Embryonic facial prominence (tissue), 1 donor: ENCODE results near the gene RAPH1.
"Not testable (repeated sequence)": the region's sequence is repeated elsewhere in the genome, so short reads cannot be mapped to it uniquely, and the experiment has no call there.

Source experiments
- DNase-seq: peaks from one replicate; pipeline ENCODE4 v3.0.0-alpha.2; 2016; ENCODE audit errors: extremely low spot score

RAPH1 gene

GRCh38 chr2:203548887-203549286, 13.8 kb upstream of the RAPH1 start:
- no peak for DNase-seq

DNA sequence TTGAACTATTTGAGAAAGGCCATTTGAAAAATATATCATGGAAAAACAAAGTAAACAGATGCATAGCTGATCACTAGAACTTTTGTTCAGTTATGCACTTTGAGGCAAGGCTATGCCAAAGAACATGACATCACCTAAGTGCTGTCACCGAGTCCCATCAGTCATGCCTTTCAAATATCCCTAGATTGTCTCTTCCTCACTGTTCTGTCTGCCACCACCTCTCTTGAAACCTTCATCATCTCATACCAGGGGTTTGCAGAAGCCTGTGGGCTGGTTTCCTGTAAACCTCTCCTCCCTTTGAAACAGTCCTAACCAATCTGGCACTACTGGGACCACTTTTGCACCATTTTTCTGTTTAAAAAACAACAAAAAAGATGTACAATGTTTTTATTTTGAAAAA, 12.3 kb upstream of the RAPH1 start:
- DNase-seq = no peak

GRCh38 chr2:203544402-203544801, 9.3 kb upstream of the RAPH1 start:
- DNase-seq = no peak

DNA sequence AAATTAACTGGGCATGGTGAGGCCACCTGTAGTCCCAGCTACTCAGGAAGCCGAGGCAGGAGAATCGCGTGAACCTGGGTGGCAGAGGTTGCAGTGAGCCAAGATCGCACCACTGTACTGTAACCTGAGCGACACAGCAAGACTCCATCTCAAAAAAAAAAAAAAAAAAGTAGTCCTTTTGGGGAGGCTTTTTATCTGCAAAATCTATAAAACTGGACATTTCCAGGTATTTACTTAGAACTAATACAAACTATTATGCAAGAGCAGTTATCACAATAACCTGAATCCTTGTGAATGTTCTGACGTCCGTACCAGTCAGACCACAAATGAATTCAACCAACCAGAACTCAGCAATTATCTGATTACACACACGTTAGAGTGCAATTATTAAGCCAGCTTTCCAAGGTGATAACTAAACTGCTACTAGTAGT, 8.8 kb upstream of the RAPH1 start:
- no peak for DNase-seq

GRCh38 chr2:203540598-203540997, 5.5 kb upstream of the RAPH1 start:
- DNase-seq = not testable (repeated sequence)

DNA sequence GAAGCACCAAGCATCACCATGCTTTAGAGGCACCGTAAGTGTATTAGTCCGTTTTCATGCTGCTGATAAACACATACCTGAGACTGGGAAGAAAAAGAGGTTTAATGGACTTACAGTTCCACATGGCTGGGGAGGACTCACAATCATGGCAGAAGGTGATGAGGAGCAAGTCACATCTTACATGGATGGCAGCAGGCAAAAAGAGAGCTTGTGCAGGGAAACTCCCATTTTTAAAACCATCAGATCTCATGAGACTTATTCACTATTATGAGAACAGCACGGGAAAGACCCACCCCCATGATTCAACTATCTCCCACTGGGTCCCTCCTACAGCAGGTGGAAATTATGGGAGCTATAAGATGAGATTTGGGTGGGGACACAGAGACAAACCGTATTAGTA, 3.1 kb upstream of the RAPH1 start:
- DNase-seq = not testable (repeated sequence)

DNA sequence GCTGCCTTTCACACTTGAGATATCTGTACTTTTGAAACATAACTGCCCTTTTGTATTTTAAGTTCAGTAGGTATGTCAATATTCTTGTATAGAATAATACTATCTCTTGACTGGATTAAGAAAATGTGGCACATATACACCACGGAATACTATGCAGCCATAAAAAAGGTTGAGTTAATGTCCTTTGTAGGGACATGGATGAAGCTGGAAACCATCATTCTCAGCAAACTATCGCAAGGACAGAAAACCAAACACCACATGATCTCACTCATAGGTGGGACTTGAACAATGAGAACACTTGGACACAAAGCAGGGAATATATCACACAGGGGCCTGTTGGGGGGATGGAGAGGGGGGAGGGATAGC, 1.5 kb upstream of the RAPH1 start:
- not testable (repeated sequence) for DNase-seq

DNA sequence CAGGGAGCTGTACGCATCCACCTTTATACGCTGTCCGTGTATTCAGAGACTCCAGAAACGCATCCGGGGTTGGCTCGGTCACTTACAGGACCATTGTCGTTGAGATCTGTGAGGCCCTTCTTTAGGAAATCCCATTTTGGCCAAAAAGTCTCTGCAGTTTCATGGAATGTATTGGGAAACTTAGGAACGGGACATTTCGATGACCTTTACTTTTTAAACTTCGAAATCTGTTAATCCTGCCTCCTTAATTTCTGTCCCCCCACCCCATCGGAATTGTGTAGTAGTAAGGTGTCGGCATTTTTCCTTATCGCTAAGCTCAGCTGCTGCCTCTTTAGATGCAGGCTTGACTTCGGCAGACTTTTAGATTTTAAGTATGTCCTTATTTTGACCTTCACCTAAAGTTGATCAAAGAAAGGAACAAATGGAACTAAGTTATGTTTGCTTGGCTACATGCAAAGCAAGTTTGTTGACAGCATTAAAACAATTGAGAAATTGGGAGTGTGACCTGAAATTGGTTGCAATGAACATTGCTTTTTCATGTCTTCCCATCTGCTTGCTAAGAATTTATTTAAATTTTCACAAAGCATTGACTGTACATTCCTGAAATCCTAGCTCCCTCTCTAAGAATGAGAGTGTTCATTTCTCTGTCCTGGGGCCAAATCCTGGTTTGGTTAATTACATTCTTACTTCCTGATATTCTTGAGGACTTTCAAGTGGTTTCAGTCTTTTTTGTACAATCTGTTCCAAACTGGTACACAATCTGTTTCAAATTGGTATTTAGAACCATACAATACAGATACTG, 884 bp upstream of the RAPH1 start:
- peak; percentile 8 for DNase-seq

GRCh38 chr2:203534621-203535077, 452 bp downstream of the RAPH1 start:
- peak; percentile 8 for DNase-seq

DNA sequence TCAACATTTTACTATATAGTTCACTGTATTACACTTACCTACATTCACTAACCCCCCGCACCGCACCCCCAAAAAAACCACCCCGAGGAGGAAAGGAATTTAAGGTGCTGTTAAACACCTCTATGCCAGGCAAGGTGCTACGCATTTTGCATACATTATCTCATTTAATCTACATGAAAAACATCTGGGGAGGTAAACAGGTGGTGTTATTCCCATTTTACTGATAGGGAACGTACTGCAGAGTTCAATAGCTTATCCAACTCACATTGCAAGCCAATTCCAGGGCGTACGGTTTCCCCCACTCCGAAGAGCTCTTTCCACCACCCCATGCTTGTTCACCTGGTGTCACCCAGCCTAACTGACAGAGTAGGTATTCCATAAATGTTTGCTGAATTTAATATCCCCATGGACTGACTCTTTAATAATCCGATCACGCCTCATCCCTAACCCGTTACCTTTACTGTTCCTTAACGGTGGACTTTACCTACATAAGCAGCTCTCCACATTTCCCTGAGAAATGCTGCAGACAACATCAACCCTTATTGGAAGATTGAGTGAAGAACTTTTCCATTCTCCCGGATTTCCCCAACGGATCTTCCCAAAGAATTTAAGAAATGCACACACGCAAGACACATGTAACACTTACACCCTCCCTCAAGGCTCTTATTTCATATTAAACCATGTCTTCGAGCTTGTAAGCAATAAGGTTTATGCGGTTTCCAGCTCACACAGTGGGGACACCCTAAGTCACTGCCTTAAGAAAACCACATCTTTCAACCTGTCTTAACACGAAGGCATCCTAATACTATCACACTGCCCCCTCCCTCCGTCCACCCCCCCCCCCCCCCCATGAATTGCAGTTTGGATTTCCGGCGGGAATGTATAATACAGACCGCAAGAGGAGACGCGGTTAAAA, 1.2 kb downstream of the RAPH1 start:
- peak; percentile 35 for DNase-seq

DNA sequence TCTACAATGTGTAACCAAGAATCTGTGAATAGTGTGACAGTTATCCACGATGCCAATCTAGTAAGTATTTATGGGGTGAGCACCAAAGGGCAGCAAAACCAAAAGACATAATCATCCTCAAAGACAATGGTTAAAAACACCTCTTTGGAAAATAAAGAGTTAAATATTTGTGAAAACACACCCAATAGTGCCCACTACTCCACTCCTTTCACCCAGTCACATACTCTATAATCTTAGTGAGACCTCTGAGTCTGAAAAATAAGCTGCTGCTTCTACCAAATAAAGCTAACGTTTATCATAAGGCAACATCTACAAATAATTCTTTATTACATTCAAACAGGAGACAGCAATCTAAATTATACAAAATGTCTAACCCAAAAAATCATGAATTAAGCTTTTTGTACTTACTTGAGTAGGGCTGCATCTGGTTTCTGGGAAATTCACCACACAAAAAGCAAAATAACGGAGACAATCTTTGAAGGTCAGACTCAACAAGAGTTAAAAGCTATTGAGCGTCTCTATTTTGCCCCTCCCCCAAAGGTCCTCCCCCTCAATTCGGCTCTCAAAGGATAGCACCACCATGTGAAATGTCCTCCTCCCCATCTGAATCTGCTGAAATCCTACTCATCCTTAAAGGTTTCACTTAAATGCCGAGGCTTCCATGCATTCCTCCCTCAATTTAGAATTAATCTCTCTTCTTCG, 2.0 kb downstream of the RAPH1 start:
- no peak for DNase-seq

GRCh38 chr2:203527719-203528118, 7.4 kb downstream of the RAPH1 start:
- no peak for DNase-seq

DNA sequence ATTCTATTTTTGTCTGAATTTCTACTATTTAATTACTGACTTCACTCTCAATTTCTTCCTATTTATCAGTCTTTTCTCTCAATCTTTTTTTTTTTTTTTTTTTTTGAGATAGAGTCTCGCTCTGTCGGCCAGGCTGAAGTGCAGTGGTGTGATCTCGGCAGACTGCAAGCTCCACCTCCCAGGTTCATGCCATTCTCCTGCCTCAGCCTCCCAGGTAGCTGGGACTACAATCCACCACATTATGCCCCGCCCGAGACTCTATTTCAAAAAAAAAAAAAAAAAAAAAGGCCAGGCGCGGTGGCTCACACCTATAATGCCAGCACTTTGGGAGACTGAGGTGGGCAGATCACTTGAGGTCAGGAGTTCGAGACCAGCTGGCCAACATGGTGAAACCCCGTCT, 21.8 kb downstream of the RAPH1 start:
- DNase-seq = not testable (repeated sequence)

GRCh38 chr2:203510941-203511305, 24.2 kb downstream of the RAPH1 start:
- DNase-seq = no peak

DNA sequence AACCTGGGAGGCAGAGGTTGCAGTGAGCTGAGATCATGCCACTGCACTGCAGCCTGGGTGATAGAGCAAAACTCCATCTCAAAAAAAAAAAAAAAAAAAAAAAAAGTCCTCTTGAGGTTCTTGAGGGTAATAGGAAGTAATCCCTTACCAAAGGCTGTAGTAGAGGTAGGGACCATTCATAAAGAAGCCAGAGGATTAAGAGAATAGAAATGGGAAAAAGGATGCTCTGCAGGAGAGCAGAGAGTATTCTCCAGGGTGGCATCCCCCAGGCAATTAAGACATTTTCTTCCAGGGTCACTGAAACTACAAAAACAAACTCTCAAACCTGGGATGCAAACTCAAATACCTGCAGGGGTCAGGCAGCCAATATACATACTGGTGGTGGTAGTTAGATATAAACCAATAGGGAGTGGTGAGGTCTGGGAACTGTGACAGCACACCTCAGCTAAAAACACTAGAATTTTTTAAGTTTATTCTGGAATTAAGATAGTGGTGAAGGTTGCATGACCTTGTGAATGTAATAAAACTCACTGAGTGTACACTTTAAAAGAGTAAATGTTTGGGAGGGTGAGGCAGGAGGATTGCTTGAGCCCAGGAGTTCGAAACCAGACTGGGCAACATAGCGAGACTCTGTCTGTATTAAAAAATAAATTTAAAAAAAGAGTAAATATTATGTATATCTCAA, 24.7 kb downstream of the RAPH1 start:
- no peak for DNase-seq

- not testable (repeated sequence) for DNase-seq
Observed at GRCh38 chr2:203503460-203503859, 31.6 kb downstream of the RAPH1 start.

- no peak for DNase-seq
Observed at GRCh38 chr2:203501873-203502272, 33.2 kb downstream of the RAPH1 start.

DNA sequence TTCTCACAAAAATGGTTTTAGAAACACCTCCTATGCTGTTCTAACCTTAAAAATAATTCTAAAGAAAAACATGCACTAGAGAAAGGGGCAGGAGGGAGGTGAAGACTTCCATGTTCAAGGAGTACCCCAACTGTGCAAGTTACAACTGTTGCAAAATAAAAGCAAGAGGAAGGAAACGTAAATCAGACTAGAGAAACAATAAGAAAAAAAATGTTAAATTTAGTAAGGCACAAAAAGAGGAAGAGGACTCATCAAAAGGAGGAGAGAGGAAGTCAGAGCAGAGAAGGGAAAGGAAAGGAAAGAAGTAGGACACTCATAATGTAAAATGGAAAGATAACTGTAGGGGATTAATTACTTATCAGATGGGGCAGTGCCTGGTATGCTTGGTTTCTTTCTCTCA, 34.1 kb downstream of the RAPH1 start:
- no peak for DNase-seq

DNA sequence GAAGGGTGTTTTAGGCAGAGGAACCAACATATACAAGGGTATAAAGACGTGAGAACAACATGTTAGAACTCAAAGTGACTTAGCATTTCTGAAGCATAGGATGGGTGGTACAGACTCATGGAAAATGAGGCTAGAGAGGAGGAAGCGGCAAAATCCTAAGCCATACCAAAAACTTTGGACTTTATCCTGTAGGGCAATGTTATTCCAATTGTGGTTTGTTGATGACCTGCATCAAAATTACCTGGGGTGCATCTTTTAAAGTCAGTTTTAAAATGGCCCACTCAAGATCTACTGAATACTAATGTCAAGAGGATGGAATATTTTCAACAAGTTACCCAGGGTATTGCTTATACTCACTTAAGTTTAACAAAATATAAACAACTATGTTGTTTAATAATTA, 34.8 kb downstream of the RAPH1 start:
- DNase-seq = no peak

GRCh38 chr2:203498161-203498560, 36.9 kb downstream of the RAPH1 start:
- no peak for DNase-seq

DNA sequence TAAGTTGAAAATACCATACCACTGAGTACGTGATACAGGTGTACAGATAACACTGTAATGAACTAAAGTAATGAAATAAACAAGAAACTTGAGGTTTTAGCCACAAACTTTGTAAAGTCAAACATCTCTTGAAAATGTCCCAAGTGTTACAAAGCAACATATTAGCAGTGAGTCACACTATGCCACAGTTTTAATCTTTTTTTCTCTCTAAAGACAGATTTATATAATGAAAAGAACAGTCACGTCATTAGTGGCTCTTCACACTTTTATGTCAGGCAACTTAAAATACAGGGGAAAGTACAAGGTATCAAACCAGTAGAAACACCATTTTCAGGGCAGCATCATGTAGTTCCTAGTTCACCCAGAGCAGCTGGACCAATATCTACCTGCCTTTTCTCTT, 42.1 kb downstream of the RAPH1 start:
- no peak for DNase-seq

DNA sequence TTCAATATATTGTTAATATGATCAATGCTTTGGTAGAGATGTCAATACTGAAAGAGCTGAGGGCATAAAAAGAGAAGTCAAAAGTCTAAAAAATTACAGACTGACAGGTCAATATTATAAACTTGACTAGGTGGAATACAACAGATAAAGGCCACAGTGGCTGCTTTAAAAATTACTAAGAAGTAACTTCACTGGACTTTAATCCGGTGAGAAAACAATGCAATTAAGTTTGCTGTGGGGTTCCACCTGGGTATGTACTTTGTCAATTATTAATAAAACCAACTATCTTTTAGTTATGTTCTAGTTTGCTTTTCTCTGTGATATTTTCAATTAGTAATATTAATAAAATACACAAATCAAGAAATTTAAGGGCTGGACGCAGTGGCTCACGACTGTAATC, 44.7 kb downstream of the RAPH1 start:
- no peak for DNase-seq
